ENCODE results near the gene IQSEC3. TPM values are rescaled to one million over a fixed set of nuclear protein-coding genes. Genes with fewer than 3 reads are reported as not detected.
"Not testable (repeated sequence)": the region's sequence is repeated elsewhere in the genome, so short reads cannot be mapped to it uniquely, and the experiment has no call there.

The IQSEC3 gene
- total and polyA plus RNA-seq, 8 donors: 0.64 to 8.4 (median 6.0) TPM

GRCh38 chr12:130519-130918, 64.0 kb downstream of the IQSEC3 start:
- peaks cover 0 to 16% of the 10 kb centered on the region in 2 donors for H3K27me3 ChIP-seq
- no peaks in the 10 kb centered on the region for H3K9me3 ChIP-seq
- no peak overlapping the region for H3K4me3 ChIP-seq
- H3K4me1 ChIP-seq: no peaks in the 10 kb centered on the region
- DNase-seq: peak in 1 of 4 donors; percentile 71
- no peak for ATAC-seq
- H3K36me3 ChIP-seq: no peaks in the 10 kb centered on the region
- TF ChIP-seq, protein P1, sequence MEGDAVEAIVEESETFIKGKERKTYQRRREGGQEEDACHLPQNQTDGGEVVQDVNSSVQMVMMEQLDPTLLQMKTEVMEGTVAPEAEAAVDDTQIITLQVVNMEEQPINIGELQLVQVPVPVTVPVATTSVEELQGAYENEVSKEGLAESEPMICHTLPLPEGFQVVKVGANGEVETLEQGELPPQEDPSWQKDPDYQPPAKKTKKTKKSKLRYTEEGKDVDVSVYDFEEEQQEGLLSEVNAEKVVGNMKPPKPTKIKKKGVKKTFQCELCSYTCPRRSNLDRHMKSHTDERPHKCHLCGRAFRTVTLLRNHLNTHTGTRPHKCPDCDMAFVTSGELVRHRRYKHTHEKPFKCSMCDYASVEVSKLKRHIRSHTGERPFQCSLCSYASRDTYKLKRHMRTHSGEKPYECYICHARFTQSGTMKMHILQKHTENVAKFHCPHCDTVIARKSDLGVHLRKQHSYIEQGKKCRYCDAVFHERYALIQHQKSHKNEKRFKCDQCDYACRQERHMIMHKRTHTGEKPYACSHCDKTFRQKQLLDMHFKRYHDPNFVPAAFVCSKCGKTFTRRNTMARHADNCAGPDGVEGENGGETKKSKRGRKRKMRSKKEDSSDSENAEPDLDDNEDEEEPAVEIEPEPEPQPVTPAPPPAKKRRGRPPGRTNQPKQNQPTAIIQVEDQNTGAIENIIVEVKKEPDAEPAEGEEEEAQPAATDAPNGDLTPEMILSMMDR (IDR thresholded peaks at IDR 0.05): no peak
- intact Hi-C loops (cut with DNase I): no loop called here
- H3K27ac ChIP-seq: no peak overlapping the region

DNA sequence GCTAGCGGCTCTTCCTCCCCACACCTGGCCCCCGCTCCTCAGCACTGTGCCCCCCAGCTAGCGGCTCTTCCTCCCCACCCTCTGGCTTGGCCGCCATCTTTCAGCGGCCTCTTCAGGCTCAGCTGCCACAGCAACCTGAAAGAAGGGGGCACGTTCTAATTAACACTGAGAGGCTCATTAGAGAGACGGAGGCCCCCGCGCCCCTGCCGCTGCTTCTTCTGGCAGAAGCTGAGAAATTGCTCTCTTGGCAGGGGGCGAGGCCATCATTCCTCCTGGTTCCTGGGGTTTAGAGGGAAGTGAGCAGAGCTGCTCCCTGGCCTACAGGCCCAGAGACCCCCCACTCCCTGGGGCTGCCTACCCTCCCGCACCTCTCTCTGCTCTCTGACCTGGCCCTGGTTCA, 64.4 kb downstream of the IQSEC3 start:
- DNase-seq: peak in 1 of 4 donors; percentile 43
- no peak for ATAC-seq
- intact Hi-C loops (cut with DNase I): no loop called here
- TF ChIP-seq, protein P1 (IDR thresholded peaks at IDR 0.05): no peak
- H3K9me3 ChIP-seq: no peaks in the 10 kb centered on the region
- H3K4me3 ChIP-seq: no peak overlapping the region
- no peaks in the 10 kb centered on the region for H3K4me1 ChIP-seq
- H3K27me3 ChIP-seq: peaks cover 0 to 13% of the 10 kb centered on the region in 2 donors
- no peaks in the 10 kb centered on the region for H3K36me3 ChIP-seq
- no peak overlapping the region for H3K27ac ChIP-seq

DNA sequence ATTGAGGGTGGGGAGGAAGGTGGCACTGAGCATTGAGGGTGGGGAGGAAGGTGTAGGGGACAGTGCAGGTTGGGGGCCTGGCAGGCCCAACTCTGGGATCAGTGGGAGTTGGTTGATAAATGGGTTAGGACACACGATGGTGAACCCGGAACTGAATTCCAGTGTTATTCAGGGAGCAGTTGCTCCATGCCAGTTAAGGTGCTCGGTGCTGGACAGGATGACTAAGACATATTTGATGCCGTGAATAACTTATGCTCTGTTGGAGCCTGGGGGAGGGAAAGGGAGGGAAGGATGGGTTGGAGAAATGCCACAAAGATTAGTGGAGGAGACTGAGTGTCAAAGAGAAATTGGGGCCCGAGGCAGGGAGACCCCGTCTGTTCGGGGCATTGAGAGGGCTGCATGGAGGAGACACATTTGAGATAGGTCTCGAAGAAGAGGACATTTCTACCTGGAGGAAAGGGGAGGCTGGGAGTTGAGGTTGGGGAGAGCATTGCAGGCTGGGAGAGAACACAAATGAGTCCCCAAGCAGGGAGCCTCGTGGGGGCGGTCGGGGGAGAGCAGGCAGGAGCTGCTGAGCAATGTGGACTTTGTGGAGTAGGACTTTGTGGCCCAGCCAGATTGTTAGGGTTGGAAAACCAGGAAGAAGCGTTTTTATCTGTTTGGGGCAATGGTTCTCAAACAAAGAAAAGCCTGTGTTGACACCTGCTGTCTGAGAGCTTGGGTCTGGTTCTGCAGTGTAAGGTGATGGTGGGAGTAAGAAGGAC, 65.3 kb downstream of the IQSEC3 start:
- Histone ChIP-seq H3K27ac (no peak overlapping the region), H3K4me3 (no peak overlapping the region), H3K36me3 (no peaks in the 10 kb centered on the region), H3K9me3 (no peaks in the 10 kb centered on the region), H3K27me3 (peaks cover 0 to 18% of the 10 kb centered on the region in 2 donors), H3K4me1 (no peaks in the 10 kb centered on the region)
- TF ChIP-seq, protein P1 (IDR thresholded peaks at IDR 0.05): no peak
- DNase-seq: peak in 1 of 4 donors; percentile 39
- intact Hi-C loops (cut with DNase I): no loop called here
- no peak for ATAC-seq

GRCh38 chr12:133616-134232, 67.2 kb downstream of the IQSEC3 start:
- H3K4me3 ChIP-seq; H3K4me1 ChIP-seq; DNase-seq; intact Hi-C loops (cut with DNase I); H3K9me3 ChIP-seq; ATAC-seq; H3K27ac ChIP-seq; H3K36me3 ChIP-seq: not testable (repeated sequence)
- peaks cover 0 to 29% of the 10 kb centered on the region in 2 donors for H3K27me3 ChIP-seq

- no peak overlapping the region for H3K4me3 ChIP-seq
- no peak for DNase-seq
- no peak for ATAC-seq
- no peaks in the 10 kb centered on the region for H3K36me3 ChIP-seq
- H3K4me1 ChIP-seq: peaks cover 0 to 4% of the 10 kb centered on the region in 2 donors
- intact Hi-C loops (cut with DNase I): no loop called here
- no peaks in the 10 kb centered on the region for H3K9me3 ChIP-seq
- TF ChIP-seq, protein P1 (IDR thresholded peaks at IDR 0.05): no peak
- peaks cover 10 to 38% of the 10 kb centered on the region in 2 donors for H3K27me3 ChIP-seq
- H3K27ac ChIP-seq: no peak overlapping the region
Measured at GRCh38 chr12:135138-135537, 68.6 kb downstream of the IQSEC3 start.
